Body of pancreas (tissue), 4 donors: ENCODE data around the gene PFKFB1. TPM values are rescaled to one million over a fixed set of nuclear protein-coding genes. Genes with fewer than 3 reads are reported as not detected.

Experiments used
- ATAC-seq: fragments of 150-250 bp; one replicate; pipeline ENCODE4 v1.9.1; 2016
- DNase-seq, 4 donors: peaks; one replicate each; pipeline ENCODE4 v3.0.0-alpha.2; 2019
- H3K27ac ChIP-seq, 4 donors: fragments of 200-600 bp; sonication (generic); 1 replicate in 3 of 4; 2 replicates in 1 of 4; pipeline versions ENCODE4 v1.5.1 to v1.6.1; 2016 to 2019; ENCODE audit warnings: mild to moderate bottlenecking in 1 of 4, mixed read lengths in 1 of 4, moderate library complexity in 1 of 4
- H3K27me3 ChIP-seq, 2 donors: fragments of 200-600 bp; sonication (generic); one replicate each; pipeline ENCODE4 v1.6.0; 2016; ENCODE audit warnings: mild to moderate bottlenecking in 1 of 2
- H3K36me3 ChIP-seq, 2 donors: fragments of 200-600 bp; sonication (generic); replicated peaks in 1 of 2; 2 replicates each; pipeline ENCODE4 v1.5.1; 2016; ENCODE audit warnings: low read depth in 2 of 2; ENCODE audit not compliant: insufficient read depth in 1 of 2
- H3K4me1 ChIP-seq: fragments of 200-600 bp; sonication (generic); one replicate; pipeline ENCODE4 v1.6.0; 2016
- H3K4me3 ChIP-seq, 2 donors: fragments of 200-600 bp; sonication (generic); 1 replicate in 1 of 2; 2 replicates in 1 of 2; pipeline ENCODE4 v1.5.1; 2016 to 2019
- H3K9me3 ChIP-seq, 3 donors: fragments of 200-600 bp; sonication (generic); 1 replicate in 2 of 3; 2 replicates in 1 of 3; pipeline ENCODE4 v1.5.1; 2016
- CTCF ChIP-seq, 7 experiments: fragments of 450-650 bp in 4 of 7; fragments of 200-600 bp in 3 of 7; sonication (generic) in 3 of 7; IDR thresholded peaks; one replicate each; pipeline ENCODE4 v1.5.1; 2016 to 2019; ENCODE audit warnings: antibody characterized with exemption in 7 of 7
- POLR2A ChIP-seq, 3 donors: fragments of 450-650 bp; IDR thresholded peaks; one replicate each; pipeline ENCODE4 v1.6.1; 2016; ENCODE audit warnings: antibody characterized with exemption in 3 of 3, mild to moderate bottlenecking in 2 of 3
- WGBS, 2 donors: methylation state at CpG; one replicate each; pipeline ENCODE4 v1.1.5; 2017; 5-methylcytosine and 5-hydroxymethylcytosine counted together
- intact Hi-C: fragments of 100-400 bp; cut with DNase I; formaldehyde crosslinking; loops from one replicate; pipeline ENCODE4 v1.15.1; 2023
- total RNA-seq, 2 donors: library from RNA; depleted of rRNA; stranded (reverse); fragments of >200 nt; gene quantifications; one replicate each; pipeline ENCODE4 v1.1.0, GENCODE V29; 2016

Gene PFKFB1
- total RNA-seq, 2 donors from 2014 or later: 1.0 to 2.3 TPM

- intact Hi-C loops: no loop called here
- Histone ChIP-seq H3K27me3 (no peaks in the 10 kb centered on the region), H3K9me3 (no peaks in the 10 kb centered on the region), H3K36me3 (no peaks in the 10 kb centered on the region), H3K4me3 (no peak overlapping the region), H3K27ac (peak overlapping the region; percentile 30 to 73 (median 58)), H3K4me1 (peaks cover 10% of the 10 kb centered on the region)
- WGBS, 2 donors: 95 to 96% methylated on average over 2 to 9 of the region's 18 CpGs
- no peak for DNase-seq
- ATAC-seq: no peak
- TF ChIP-seq CTCF (IDR thresholded peaks at IDR 0.05) (no peak), POLR2A (IDR thresholded peaks at IDR 0.05) (no peak)
Measured at GRCh38 chrX:55006827-55007621, 13.0 kb upstream of the PFKFB1 start.

GRCh38 chrX:55005256-55005655, 11.3 kb upstream of the PFKFB1 start:
- intact Hi-C loops: no loop called here
- H3K27me3 ChIP-seq: no peaks in the 10 kb centered on the region
- H3K9me3 ChIP-seq: no peaks in the 10 kb centered on the region
- peaks cover 21% of the 10 kb centered on the region for H3K4me1 ChIP-seq
- H3K27ac ChIP-seq: no peak overlapping the region
- no peak for TF ChIP-seq POLR2A (IDR thresholded peaks at IDR 0.05)
- TF ChIP-seq CTCF (IDR thresholded peaks at IDR 0.05): no peak
- no peak overlapping the region for H3K4me3 ChIP-seq
- no peak for DNase-seq
- ATAC-seq: no peak
- H3K36me3 ChIP-seq: no peaks in the 10 kb centered on the region

- DNase-seq (no peak), ATAC-seq (no peak)
- Histone ChIP-seq H3K4me1 (peaks cover 23% of the 10 kb centered on the region), H3K27ac (no peak overlapping the region), H3K36me3 (no peaks in the 10 kb centered on the region), H3K27me3 (no peaks in the 10 kb centered on the region), H3K9me3 (no peaks in the 10 kb centered on the region), H3K4me3 (no peak overlapping the region)
- WGBS, 2 donors: 80 to 100% methylated on average over 1 of the region's 1 CpG
- intact Hi-C loops: no loop called here
- no peak for TF ChIP-seq POLR2A (IDR thresholded peaks at IDR 0.05)
- no peak for TF ChIP-seq CTCF (IDR thresholded peaks at IDR 0.05)
Measured at GRCh38 chrX:55004231-55004630, 10.2 kb upstream of the PFKFB1 start.

GRCh38 chrX:54999717-55000598, 6.0 kb upstream of the PFKFB1 start, which contains the start of gene APEX2:
Gene APEX2 (plus strand): TSS chrX:55000363. CDS start chrX:55000423, 60 bp downstream.
- TF ChIP-seq POLR2A (IDR thresholded peaks at IDR 0.05): peak; percentile 39 to 80 (median 75)
- TF ChIP-seq CTCF (IDR thresholded peaks at IDR 0.05): no peak
- no peaks in the 10 kb centered on the region for H3K36me3 ChIP-seq
- DNase-seq (peak; percentile 89 to 94 (median 91)), ATAC-seq (peak; percentile 94)
- H3K27ac ChIP-seq: peak within 1 kb of the TSS; percentile 52 to 95 (median 74)
- 0 to 8% methylated on average over 2 to 42 of the region's 55 CpGs for WGBS, 2 donors
- no peaks in the 10 kb centered on the region for H3K27me3 ChIP-seq
- peaks cover 34% of the 10 kb centered on the region for H3K4me1 ChIP-seq
- no peaks in the 10 kb centered on the region for H3K9me3 ChIP-seq
- peak within 1 kb of the TSS; percentile 10 to 22 for H3K4me3 ChIP-seq
- intact Hi-C loops: no loop called here
